K562 (cell line): ENCODE results near the gene SPINT1. TPM values are rescaled to one million over a fixed set of nuclear protein-coding genes. Genes with fewer than 3 reads are reported as not detected.

Experiments
- ATF1 ChIP-seq, 2 experiments: fragments of 450-650 bp in 1 of 2; IDR thresholded peaks; 2 replicates each; pipeline ENCODE4 v1.6.1; 2016; ENCODE audit warnings: missing compliant biosample characterization in 1 of 2, missing genetic modification characterization in 1 of 2
- ATF3 ChIP-seq, 2 experiments: fragments of 450-650 bp in 1 of 2; sonication (generic) in 1 of 2; formaldehyde crosslinking in 1 of 2; IDR thresholded peaks in 1 of 2; conservative IDR thresholded peaks in 1 of 2; 2 replicates each; pipeline versions ENCODE4 v1.6.1 to v1.8.1; 2016 to 2023; ENCODE audit warnings: mild to moderate bottlenecking in 2 of 2, moderate library complexity in 2 of 2, inconsistent platforms in 1 of 2, missing genetic modification reagents in 1 of 2
- BRF2 ChIP-seq: IDR thresholded peaks from 3 replicates; pipeline ENCODE4 v1.6.1; 2011; ENCODE audit warnings: borderline replicate concordance, mild to moderate bottlenecking; ENCODE audit not compliant: insufficient read length, insufficient read depth
- CBX5 ChIP-seq: IDR thresholded peaks from 2 replicates; pipeline ENCODE4 v1.6.1; 2014; ENCODE audit warnings: low read depth, borderline replicate concordance
- DPF2 ChIP-seq: fragments of 450-650 bp; IDR thresholded peaks from 2 replicates; pipeline ENCODE4 v1.6.1; 2016
- EP400 ChIP-seq: fragments of 450-650 bp; IDR thresholded peaks from 2 replicates; pipeline ENCODE4 v1.6.1; 2017; ENCODE audit warnings: antibody characterized with exemption, mild to moderate bottlenecking, moderate library complexity
- HOXB6 ChIP-seq: fragments of 250-450 bp; sonication (Bioruptor Pico); IDR thresholded peaks from 2 replicates; pipeline ENCODE4 v1.5.1; 2022; ENCODE audit warnings: mild to moderate bottlenecking, borderline replicate concordance
- ID3 ChIP-seq, 2 experiments: fragments of 250-450 bp in 1 of 2; fragments of 450-650 bp in 1 of 2; sonication (Bioruptor Pico) in 1 of 2; IDR thresholded peaks; 2 replicates each; pipeline versions ENCODE4 v1.6.1 to v1.8.0; 2016 to 2021; ENCODE audit warnings: mild to moderate bottlenecking in 2 of 2, moderate library complexity in 2 of 2, missing compliant biosample characterization in 1 of 2, missing genetic modification characterization in 1 of 2
- PKNOX1 ChIP-seq: fragments of 450-650 bp; IDR thresholded peaks from 2 replicates; pipeline ENCODE4 v1.6.1; 2016
- POU5F1 ChIP-seq: fragments of 150-350 bp; IDR thresholded peaks from 2 replicates; pipeline ENCODE4 v1.6.1; 2014; ENCODE audit warnings: borderline replicate concordance, low read length, low read depth, mild to moderate bottlenecking; ENCODE audit not compliant: partially characterized antibody
- PRPF4 ChIP-seq: fragments of 200-400 bp; formaldehyde crosslinking; IDR thresholded peaks from one replicate; pipeline ENCODE4 v1.6.1; 2017; ENCODE audit warnings: low read length, low read depth, mild to moderate bottlenecking; ENCODE audit not compliant: insufficient read depth, poor library complexity, severe bottlenecking
- RAD51 ChIP-seq: fragments of 450-650 bp; IDR thresholded peaks from 2 replicates; pipeline ENCODE4 v1.7.1; 2016; ENCODE audit warnings: low read depth, mild to moderate bottlenecking, borderline replicate concordance
- SMARCC2 ChIP-seq: fragments of 450-650 bp; IDR thresholded peaks from 2 replicates; pipeline ENCODE4 v1.6.1; 2017; ENCODE audit warnings: antibody characterized with exemption, moderate library complexity, mild to moderate bottlenecking, low read depth
- XRCC3 ChIP-seq: fragments of 450-650 bp; IDR thresholded peaks from 2 replicates; pipeline ENCODE4 v1.6.1; 2017; ENCODE audit warnings: mild to moderate bottlenecking, moderate library complexity
- polyA plus RNA-seq, 8 experiments: library from polyadenylated mRNA; depleted of rRNA in 4 of 8; stranded (reverse) in 5 of 8; unstranded in 3 of 8; fragments of >200 nt; fragmentation: Nextera tagmentation in 2 of 8; fragmentation: Illumina TruSeq in 1 of 8; extraction: Ambion mirVana in 2 of 8; extraction: Trizol in 1 of 8; gene quantifications; 2 replicates each; pipeline versions ENCODE4 v1.2.1 to v1.2.3, GENCODE V29; 2011 to 2014; ENCODE audit warnings: inconsistent platforms in 1 of 8, missing spikeins in 1 of 8
- total RNA-seq, 7 experiments: library from RNA; depleted of rRNA in 6 of 7; stranded (reverse); fragments of >200 nt in 6 of 7; fragmentation: Illumina TruSeq in 2 of 7; extraction: Trizol in 2 of 7; gene quantifications; 2 replicates each; pipeline versions ENCODE4 v1.2.1 to v1.2.3, GENCODE V29; 2011 to 2021; ENCODE audit warnings: low replicate concordance in 1 of 7
- TF ChIP-seq, protein P1 (sequence below): sonication (generic); formaldehyde crosslinking; IDR thresholded peaks from 2 replicates; pipeline ENCODE4 v1.8.0; 2022; ENCODE audit warnings: mild to moderate bottlenecking, low read depth, missing genetic modification reagents
- TF ChIP-seq, protein P2 (sequence below): fragments of 200-800 bp; sonication (Bioruptor generic); IDR thresholded peaks from 2 replicates; pipeline ENCODE4 v1.6.1; 2017; ENCODE audit warnings: missing genetic modification characterization, missing compliant biosample characterization
- TF ChIP-seq, protein P3 (sequence below): fragments of 450-650 bp; IDR thresholded peaks from 2 replicates; pipeline ENCODE4 v1.6.1; 2016; ENCODE audit warnings: antibody characterized with exemption

The SPINT1 gene
- total and polyA plus RNA-seq, 9 of the 15 experiments (the other 6 are each of a cell fraction or from before 2014, with no cell fraction given), result 0.78 to 4.5 (median 1.5) TPM

DNA sequence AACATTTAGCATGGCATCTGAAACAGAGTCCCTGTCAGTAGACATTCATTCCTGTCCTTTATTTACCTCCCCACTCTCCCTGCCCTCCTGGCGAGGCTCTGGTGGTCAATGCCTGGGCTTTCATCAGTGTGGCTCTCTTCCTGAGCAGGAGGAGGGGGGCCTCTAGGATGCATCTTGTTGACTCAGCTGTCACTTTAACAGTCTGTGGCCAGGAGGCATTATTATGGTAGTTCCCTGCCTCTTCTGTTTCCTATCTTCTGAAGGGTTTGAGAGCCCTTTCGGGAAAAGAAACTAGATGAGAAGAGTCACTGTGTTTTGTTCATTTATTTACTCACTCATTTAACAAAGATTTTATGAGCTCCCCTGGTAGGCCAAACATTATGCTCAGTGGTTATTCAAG lies 13.0 kb upstream of the SPINT1 start (continued):
- TF ChIP-seq PRPF4 (no peak), DPF2 (no peak; the same call in 1 of the 2 replicates), RAD51 (no peak), XRCC3 (no peak), ATF1 (CRISPR knock-in tag; IDR thresholded peaks at IDR 0.05) (no peak), ATF1 (tag; IDR thresholded peaks at IDR 0.05) (no peak), PKNOX1 (peak; percentile 22; the same call in 1 of the 2 replicates), EP400 (no peak), ATF3 (IDR thresholded peaks at IDR 0.05) (no peak), ATF3 (CRISPR knock-in tag; conservative IDR thresholded peaks at IDR 0.05) (no peak), ID3 (CRISPR knock-in tag; IDR thresholded peaks at IDR 0.05) (no peak), ID3 (tag; IDR thresholded peaks at IDR 0.05) (no peak), BRF2 (no peak), CBX5 (no peak), SMARCC2 (no peak), POU5F1 (no peak), HOXB6 (CRISPR knock-in tag) (no peak)
- TF ChIP-seq, protein P1, sequence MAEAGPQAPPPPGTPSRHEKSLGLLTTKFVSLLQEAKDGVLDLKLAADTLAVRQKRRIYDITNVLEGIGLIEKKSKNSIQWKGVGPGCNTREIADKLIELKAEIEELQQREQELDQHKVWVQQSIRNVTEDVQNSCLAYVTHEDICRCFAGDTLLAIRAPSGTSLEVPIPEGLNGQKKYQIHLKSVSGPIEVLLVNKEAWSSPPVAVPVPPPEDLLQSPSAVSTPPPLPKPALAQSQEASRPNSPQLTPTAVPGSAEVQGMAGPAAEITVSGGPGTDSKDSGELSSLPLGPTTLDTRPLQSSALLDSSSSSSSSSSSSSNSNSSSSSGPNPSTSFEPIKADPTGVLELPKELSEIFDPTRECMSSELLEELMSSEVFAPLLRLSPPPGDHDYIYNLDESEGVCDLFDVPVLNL (CRISPR knock-in tag), result no peak
- TF ChIP-seq, protein P2, sequence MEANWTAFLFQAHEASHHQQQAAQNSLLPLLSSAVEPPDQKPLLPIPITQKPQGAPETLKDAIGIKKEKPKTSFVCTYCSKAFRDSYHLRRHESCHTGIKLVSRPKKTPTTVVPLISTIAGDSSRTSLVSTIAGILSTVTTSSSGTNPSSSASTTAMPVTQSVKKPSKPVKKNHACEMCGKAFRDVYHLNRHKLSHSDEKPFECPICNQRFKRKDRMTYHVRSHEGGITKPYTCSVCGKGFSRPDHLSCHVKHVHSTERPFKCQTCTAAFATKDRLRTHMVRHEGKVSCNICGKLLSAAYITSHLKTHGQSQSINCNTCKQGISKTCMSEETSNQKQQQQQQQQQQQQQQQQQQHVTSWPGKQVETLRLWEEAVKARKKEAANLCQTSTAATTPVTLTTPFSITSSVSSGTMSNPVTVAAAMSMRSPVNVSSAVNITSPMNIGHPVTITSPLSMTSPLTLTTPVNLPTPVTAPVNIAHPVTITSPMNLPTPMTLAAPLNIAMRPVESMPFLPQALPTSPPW (CRISPR knock-in tag), result peak; percentile 37; the same call in 1 of the 2 replicates
- TF ChIP-seq, protein P3, sequence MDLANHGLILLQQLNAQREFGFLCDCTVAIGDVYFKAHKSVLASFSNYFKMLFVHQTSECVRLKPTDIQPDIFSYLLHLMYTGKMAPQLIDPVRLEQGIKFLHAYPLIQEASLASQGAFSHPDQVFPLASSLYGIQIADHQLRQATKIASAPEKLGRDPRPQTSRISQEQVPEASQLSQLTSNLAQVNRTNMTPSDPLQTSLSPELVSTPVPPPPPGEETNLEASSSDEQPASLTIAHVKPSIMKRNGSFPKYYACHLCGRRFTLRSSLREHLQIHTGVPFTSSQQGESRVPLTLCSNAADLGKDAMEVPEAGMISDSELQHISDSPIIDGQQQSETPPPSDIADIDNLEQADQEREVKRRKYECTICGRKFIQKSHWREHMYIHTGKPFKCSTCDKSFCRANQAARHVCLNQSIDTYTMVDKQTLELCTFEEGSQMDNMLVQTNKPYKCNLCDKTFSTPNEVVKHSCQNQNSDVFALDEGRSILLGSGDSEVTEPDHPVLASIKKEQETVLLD, result no peak
